Peyer's patch (tissue), 4 donors: Measurements from ENCODE around the gene PCED1B.
"Not testable (repeated sequence)": the region's sequence is repeated elsewhere in the genome, so short reads cannot be mapped to it uniquely, and the experiment has no call there.

Experiments
- POLR2A ChIP-seq, 2 donors: fragments of 450-650 bp; IDR thresholded peaks; one replicate each; pipeline ENCODE4 v1.5.1; 2017; ENCODE audit warnings: antibody characterized with exemption in 2 of 2, mild to moderate bottlenecking in 2 of 2, moderate library complexity in 2 of 2
- TF ChIP-seq, protein P1 (sequence below), 6 experiments: fragments of 450-650 bp in 4 of 6; fragments of 200-600 bp in 2 of 6; sonication (generic) in 1 of 6; IDR thresholded peaks; one replicate each; pipeline ENCODE4 v1.5.1; 2017 to 2019; ENCODE audit warnings: antibody characterized with exemption in 6 of 6, mild to moderate bottlenecking in 3 of 6, moderate library complexity in 1 of 6

DNA sequence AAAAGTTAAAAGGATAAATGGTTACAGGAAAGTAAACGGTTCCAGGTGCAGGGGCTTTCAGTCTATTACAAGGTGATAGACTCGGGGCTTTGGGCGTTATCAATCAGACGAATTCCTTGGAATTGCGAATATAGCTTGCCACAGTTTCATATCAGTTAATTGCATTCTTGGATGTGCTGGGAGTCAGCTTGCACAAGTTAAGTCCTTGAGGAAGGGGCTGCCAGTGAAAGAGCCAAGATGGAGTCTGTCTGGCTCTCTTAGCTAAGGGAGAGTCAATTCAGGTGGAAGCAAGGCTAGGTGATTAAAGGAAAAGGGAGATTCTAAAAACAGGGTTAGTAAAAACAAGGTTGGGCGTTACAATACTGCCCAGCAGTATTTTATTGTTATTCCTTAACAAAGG lies 121.8 kb downstream of the PCED1B start:
- TF ChIP-seq, protein P1, sequence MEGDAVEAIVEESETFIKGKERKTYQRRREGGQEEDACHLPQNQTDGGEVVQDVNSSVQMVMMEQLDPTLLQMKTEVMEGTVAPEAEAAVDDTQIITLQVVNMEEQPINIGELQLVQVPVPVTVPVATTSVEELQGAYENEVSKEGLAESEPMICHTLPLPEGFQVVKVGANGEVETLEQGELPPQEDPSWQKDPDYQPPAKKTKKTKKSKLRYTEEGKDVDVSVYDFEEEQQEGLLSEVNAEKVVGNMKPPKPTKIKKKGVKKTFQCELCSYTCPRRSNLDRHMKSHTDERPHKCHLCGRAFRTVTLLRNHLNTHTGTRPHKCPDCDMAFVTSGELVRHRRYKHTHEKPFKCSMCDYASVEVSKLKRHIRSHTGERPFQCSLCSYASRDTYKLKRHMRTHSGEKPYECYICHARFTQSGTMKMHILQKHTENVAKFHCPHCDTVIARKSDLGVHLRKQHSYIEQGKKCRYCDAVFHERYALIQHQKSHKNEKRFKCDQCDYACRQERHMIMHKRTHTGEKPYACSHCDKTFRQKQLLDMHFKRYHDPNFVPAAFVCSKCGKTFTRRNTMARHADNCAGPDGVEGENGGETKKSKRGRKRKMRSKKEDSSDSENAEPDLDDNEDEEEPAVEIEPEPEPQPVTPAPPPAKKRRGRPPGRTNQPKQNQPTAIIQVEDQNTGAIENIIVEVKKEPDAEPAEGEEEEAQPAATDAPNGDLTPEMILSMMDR (IDR thresholded peaks at IDR 0.05), result not testable (repeated sequence)
- not testable (repeated sequence) for TF ChIP-seq POLR2A (IDR thresholded peaks at IDR 0.05)
